ENCODE data around the gene TMOD4. TPM values are rescaled to one million over a fixed set of nuclear protein-coding genes. Genes with fewer than 3 reads are reported as not detected.
A peak's percentile ranks its signal among the peaks of the same experiment; 100 is the strongest.

TMOD4 gene
- total RNA-seq, 1 experiment from 2014 or later: 0.79 TPM

DNA sequence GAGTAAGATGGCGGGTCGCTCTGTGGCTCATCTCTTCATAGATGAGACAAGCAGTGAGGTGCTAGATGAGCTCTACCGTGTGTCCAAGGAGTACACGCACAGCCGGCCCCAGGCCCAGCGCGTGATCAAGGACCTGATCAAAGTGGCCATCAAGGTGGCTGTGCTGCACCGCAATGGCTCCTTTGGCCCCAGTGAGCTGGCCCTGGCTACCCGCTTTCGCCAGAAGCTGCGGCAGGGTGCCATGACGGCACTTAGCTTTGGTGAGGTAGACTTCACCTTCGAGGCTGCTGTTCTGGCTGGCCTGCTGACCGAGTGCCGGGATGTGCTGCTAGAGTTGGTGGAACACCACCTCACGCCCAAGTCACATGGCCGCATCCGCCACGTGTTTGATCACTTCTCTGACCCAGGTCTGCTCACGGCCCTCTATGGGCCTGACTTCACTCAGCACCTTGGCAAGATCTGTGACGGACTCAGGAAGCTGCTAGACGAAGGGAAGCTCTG is 17.0 kb downstream of the TMOD4 start:
- ChIA-PET CTCF (interaction anchor here (1.0 to 6.9 kb wide), 6 partner anchors 16 to 87 kb away, joined by 3 to 167 read pairs (median 3); no protein-coding TSS in a partner anchor), POLR2A (no interaction called here)
- Mint-ChIP-seq H3K36me3 (peaks cover 24% of the 10 kb centered on the region), H3K9me3 (no peaks in the 10 kb centered on the region), H3K27ac (peak overlapping the region; percentile 54), H3K4me1 (peaks cover 8% of the 10 kb centered on the region), H3K27me3 (ENCODE audit: low read depth) (no peaks in the 10 kb centered on the region), H3K4me3 (no peak overlapping the region)
- no peak for TF ChIP-seq ZNF671 (CRISPR knock-in tag; IDR thresholded peaks at IDR 0.05)
- TF ChIP-seq, protein P1, sequence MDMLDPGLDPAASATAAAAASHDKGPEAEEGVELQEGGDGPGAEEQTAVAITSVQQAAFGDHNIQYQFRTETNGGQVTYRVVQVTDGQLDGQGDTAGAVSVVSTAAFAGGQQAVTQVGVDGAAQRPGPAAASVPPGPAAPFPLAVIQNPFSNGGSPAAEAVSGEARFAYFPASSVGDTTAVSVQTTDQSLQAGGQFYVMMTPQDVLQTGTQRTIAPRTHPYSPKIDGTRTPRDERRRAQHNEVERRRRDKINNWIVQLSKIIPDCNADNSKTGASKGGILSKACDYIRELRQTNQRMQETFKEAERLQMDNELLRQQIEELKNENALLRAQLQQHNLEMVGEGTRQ (CRISPR knock-in tag; IDR thresholded peaks at IDR 0.05): peak; percentile 11; the same call in 1 of the 2 replicates
- DNase-seq (ENCODE audit: low spot score): no peak
- peak; percentile 22; the same call in 1 of the 2 replicates for ATAC-seq

DNA sequence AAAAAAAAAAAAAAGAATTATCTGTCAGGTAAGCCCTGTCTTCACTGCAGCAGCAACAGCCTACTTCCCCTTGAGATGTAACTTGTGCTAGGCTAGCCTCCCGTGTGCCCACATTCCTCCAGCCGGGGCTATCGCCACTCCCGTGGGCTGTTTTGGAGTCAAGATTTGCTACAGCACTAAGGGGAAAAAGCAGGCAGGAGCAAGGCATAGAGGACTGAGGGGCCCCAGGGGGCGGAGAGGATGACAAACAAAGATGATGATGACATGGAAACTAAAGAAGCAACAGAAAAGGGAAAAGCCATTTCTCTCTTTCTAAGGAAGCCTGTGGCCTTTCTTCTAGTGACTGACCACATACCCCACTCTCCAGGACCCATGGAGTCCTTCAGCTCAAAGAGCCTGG is 17.5 kb downstream of the TMOD4 start:
- no peaks in the 10 kb centered on the region for H3K9me3 Mint-ChIP-seq
- no peak overlapping the region for H3K4me3 Mint-ChIP-seq
- peaks cover 8% of the 10 kb centered on the region for H3K4me1 Mint-ChIP-seq
- no peak for DNase-seq (ENCODE audit: low spot score)
- H3K36me3 Mint-ChIP-seq: peaks cover 24% of the 10 kb centered on the region
- TF ChIP-seq JAZF1 (CRISPR knock-in tag; IDR thresholded peaks at IDR 0.05): no peak
- no peak for TF ChIP-seq RORB (CRISPR knock-in tag; IDR thresholded peaks at IDR 0.05)
- TF ChIP-seq, protein P2, sequence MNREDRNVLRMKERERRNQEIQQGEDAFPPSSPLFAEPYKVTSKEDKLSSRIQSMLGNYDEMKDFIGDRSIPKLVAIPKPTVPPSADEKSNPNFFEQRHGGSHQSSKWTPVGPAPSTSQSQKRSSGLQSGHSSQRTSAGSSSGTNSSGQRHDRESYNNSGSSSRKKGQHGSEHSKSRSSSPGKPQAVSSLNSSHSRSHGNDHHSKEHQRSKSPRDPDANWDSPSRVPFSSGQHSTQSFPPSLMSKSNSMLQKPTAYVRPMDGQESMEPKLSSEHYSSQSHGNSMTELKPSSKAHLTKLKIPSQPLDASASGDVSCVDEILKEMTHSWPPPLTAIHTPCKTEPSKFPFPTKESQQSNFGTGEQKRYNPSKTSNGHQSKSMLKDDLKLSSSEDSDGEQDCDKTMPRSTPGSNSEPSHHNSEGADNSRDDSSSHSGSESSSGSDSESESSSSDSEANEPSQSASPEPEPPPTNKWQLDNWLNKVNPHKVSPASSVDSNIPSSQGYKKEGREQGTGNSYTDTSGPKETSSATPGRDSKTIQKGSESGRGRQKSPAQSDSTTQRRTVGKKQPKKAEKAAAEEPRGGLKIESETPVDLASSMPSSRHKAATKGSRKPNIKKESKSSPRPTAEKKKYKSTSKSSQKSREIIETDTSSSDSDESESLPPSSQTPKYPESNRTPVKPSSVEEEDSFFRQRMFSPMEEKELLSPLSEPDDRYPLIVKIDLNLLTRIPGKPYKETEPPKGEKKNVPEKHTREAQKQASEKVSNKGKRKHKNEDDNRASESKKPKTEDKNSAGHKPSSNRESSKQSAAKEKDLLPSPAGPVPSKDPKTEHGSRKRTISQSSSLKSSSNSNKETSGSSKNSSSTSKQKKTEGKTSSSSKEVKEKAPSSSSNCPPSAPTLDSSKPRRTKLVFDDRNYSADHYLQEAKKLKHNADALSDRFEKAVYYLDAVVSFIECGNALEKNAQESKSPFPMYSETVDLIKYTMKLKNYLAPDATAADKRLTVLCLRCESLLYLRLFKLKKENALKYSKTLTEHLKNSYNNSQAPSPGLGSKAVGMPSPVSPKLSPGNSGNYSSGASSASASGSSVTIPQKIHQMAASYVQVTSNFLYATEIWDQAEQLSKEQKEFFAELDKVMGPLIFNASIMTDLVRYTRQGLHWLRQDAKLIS (CRISPR knock-in tag; IDR thresholded peaks at IDR 0.05; ENCODE audit: borderline replicate concordance): no peak
- no peak for TF ChIP-seq TP53 (CRISPR knock-in tag; IDR thresholded peaks at IDR 0.05)
- no peak for TF ChIP-seq ZNF138 (CRISPR knock-in tag; conservative IDR thresholded peaks at IDR 0.05)
- TF ChIP-seq ZNF317 (CRISPR knock-in tag; IDR thresholded peaks at IDR 0.05; ENCODE audit: borderline replicate concordance, low read depth): no peak
- TF ChIP-seq ETV6 (CRISPR knock-in tag; IDR thresholded peaks at IDR 0.05): no peak
- TF ChIP-seq, protein P3, sequence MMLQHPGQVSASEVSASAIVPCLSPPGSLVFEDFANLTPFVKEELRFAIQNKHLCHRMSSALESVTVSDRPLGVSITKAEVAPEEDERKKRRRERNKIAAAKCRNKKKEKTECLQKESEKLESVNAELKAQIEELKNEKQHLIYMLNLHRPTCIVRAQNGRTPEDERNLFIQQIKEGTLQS (CRISPR knock-in tag; conservative IDR thresholded peaks at IDR 0.05): no peak
- no peak for TF ChIP-seq TEAD1 (CRISPR knock-in tag; IDR thresholded peaks at IDR 0.05)
- no peak for TF ChIP-seq OVOL2 (CRISPR knock-in tag; IDR thresholded peaks at IDR 0.05; ENCODE audit: borderline replicate concordance)
- no peak for TF ChIP-seq ZNF671 (CRISPR knock-in tag; IDR thresholded peaks at IDR 0.05)
- no peak for TF ChIP-seq ZNF219 (CRISPR knock-in tag; IDR thresholded peaks at IDR 0.05; ENCODE audit: borderline replicate concordance)
- no peak for TF ChIP-seq MXD4 (CRISPR knock-in tag; IDR thresholded peaks at IDR 0.05; ENCODE audit: borderline replicate concordance)
- no peak for TF ChIP-seq FOXP1 (CRISPR knock-in tag; IDR thresholded peaks at IDR 0.05; ENCODE audit: borderline replicate concordance)
- no peak for TF ChIP-seq PRRX2 (CRISPR knock-in tag; IDR thresholded peaks at IDR 0.05)
- TF ChIP-seq, protein P4, sequence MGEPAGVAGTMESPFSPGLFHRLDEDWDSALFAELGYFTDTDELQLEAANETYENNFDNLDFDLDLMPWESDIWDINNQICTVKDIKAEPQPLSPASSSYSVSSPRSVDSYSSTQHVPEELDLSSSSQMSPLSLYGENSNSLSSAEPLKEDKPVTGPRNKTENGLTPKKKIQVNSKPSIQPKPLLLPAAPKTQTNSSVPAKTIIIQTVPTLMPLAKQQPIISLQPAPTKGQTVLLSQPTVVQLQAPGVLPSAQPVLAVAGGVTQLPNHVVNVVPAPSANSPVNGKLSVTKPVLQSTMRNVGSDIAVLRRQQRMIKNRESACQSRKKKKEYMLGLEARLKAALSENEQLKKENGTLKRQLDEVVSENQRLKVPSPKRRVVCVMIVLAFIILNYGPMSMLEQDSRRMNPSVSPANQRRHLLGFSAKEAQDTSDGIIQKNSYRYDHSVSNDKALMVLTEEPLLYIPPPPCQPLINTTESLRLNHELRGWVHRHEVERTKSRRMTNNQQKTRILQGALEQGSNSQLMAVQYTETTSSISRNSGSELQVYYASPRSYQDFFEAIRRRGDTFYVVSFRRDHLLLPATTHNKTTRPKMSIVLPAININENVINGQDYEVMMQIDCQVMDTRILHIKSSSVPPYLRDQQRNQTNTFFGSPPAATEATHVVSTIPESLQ (CRISPR knock-in tag; IDR thresholded peaks at IDR 0.05): no peak
- no peak for TF ChIP-seq ZNF121 (CRISPR knock-in tag; IDR thresholded peaks at IDR 0.05)
- no peak overlapping the region for H3K27ac Mint-ChIP-seq
- ChIA-PET CTCF (interaction anchor here (1.0 to 6.9 kb wide), 4 partner anchors 16 to 86 kb away, joined by 3 to 167 read pairs (median 7); no protein-coding TSS in a partner anchor), POLR2A (no interaction called here)
- ATAC-seq: no peak
- H3K27me3 Mint-ChIP-seq (ENCODE audit: low read depth): no peaks in the 10 kb centered on the region
